Uterus (tissue), 2 donors: ENCODE results near the gene TULP3.

Source experiments
- CTCF ChIP-seq, 4 experiments: fragments of 200-600 bp in 2 of 4; fragments of 450-650 bp in 2 of 4; sonication (generic) in 2 of 4; IDR thresholded peaks; one replicate each; pipeline ENCODE4 v1.5.1; 2016 to 2019; ENCODE audit warnings: antibody characterized with exemption in 4 of 4, mild to moderate bottlenecking in 2 of 4, moderate library complexity in 1 of 4
- POLR2A ChIP-seq, 2 donors: fragments of 450-650 bp; IDR thresholded peaks; one replicate each; pipeline ENCODE4 v1.6.1; 2016; ENCODE audit warnings: antibody characterized with exemption in 2 of 2, mild to moderate bottlenecking in 1 of 2, moderate library complexity in 1 of 2

- TF ChIP-seq CTCF (IDR thresholded peaks at IDR 0.05): no peak
- TF ChIP-seq POLR2A (IDR thresholded peaks at IDR 0.05): no peak
Measured at GRCh38 chr12:2876431-2877046, 14.2 kb upstream of the TULP3 start.
